ENCODE data around the gene STIMATE. TPM values are rescaled to one million over a fixed set of nuclear protein-coding genes. Genes with fewer than 3 reads are reported as not detected.

Gene STIMATE
- total RNA-seq, 1 donor from 2014 or later = 10.2 TPM

DNA sequence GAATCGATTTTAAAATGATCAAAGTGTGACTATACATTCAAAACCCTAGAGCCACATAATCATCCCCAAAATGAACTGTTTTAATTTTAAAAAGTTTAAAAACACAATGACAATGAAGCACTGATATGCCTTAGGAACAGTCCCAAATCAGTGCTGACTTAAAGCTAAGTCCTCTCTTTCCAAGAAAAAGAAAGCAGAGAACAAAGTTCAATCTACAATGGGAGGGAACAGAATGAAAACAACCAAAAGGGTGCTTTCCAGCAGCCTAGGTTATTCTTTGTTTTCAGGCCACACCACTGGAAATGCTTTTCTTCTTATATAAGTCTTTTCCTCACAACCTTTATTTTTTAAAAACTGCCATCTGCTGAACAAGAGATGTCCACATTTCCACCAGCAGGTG is 7.2 kb upstream of the STIMATE start:
- no peak overlapping the region for H3K9ac ChIP-seq
- peaks cover 10% of the 10 kb centered on the region for H3K36me3 ChIP-seq
- H4K20me1 ChIP-seq (ENCODE audit: low read depth) = no peaks in the 10 kb centered on the region
- H2AFZ ChIP-seq (replicated peaks) = no peak overlapping the region
- no peak overlapping the region for H3K27ac ChIP-seq
- no peak for DNase-seq (ENCODE audit: low spot score)
- no peaks in the 10 kb centered on the region for H3K27me3 ChIP-seq
- H3K9me3 ChIP-seq (ENCODE audit: low read depth) = no peaks in the 10 kb centered on the region
- H3K27ac Mint-ChIP-seq = no peak overlapping the region
- no peaks in the 10 kb centered on the region for H3K9me3 Mint-ChIP-seq
- peaks cover 1% of the 10 kb centered on the region for H3K36me3 Mint-ChIP-seq
- H3K4me3 ChIP-seq = no peak overlapping the region
- H3K27me3 Mint-ChIP-seq (ENCODE audit: insufficient read depth, low read depth) = peaks cover 3% of the 10 kb centered on the region
- no peak overlapping the region for H3K4me3 Mint-ChIP-seq
- no peaks in the 10 kb centered on the region for H3K4me1 ChIP-seq
- H3K79me2 ChIP-seq (ENCODE audit: low read depth) = no peaks in the 10 kb centered on the region
- no peaks in the 10 kb centered on the region for H3K4me1 Mint-ChIP-seq
- no peak overlapping the region for H3K4me2 ChIP-seq
- TF ChIP-seq, protein P1, sequence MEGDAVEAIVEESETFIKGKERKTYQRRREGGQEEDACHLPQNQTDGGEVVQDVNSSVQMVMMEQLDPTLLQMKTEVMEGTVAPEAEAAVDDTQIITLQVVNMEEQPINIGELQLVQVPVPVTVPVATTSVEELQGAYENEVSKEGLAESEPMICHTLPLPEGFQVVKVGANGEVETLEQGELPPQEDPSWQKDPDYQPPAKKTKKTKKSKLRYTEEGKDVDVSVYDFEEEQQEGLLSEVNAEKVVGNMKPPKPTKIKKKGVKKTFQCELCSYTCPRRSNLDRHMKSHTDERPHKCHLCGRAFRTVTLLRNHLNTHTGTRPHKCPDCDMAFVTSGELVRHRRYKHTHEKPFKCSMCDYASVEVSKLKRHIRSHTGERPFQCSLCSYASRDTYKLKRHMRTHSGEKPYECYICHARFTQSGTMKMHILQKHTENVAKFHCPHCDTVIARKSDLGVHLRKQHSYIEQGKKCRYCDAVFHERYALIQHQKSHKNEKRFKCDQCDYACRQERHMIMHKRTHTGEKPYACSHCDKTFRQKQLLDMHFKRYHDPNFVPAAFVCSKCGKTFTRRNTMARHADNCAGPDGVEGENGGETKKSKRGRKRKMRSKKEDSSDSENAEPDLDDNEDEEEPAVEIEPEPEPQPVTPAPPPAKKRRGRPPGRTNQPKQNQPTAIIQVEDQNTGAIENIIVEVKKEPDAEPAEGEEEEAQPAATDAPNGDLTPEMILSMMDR (IDR thresholded peaks at IDR 0.05) = no peak
- TF ChIP-seq EZH2phosphoT487 (IDR thresholded peaks at IDR 0.05) (no peak), EZH2 (IDR thresholded peaks at IDR 0.05) (no peak)
- no peaks in the 10 kb centered on the region for H3F3A ChIP-seq (ENCODE audit: low read depth)

GRCh38 chr3:52904000-52904399 is 6.7 kb upstream of the STIMATE start:
- no peak for TF ChIP-seq EZH2phosphoT487 (IDR thresholded peaks at IDR 0.05)
- TF ChIP-seq, protein P1 (IDR thresholded peaks at IDR 0.05) = no peak
- no peak for TF ChIP-seq EZH2 (IDR thresholded peaks at IDR 0.05)
- Histone ChIP-seq H3K79me2 (ENCODE audit: low read depth) (no peaks in the 10 kb centered on the region), H3K27ac (no peak overlapping the region), H3K27me3 (no peaks in the 10 kb centered on the region), H3F3A (ENCODE audit: low read depth) (no peaks in the 10 kb centered on the region), H2AFZ (replicated peaks) (no peak overlapping the region), H4K20me1 (ENCODE audit: low read depth) (no peaks in the 10 kb centered on the region), H3K4me3 (no peak overlapping the region), H3K4me2 (no peak overlapping the region), H3K9me3 (ENCODE audit: low read depth) (no peaks in the 10 kb centered on the region), H3K9ac (no peak overlapping the region), H3K36me3 (peaks cover 10% of the 10 kb centered on the region), H3K4me1 (no peaks in the 10 kb centered on the region)
- DNase-seq (ENCODE audit: low spot score) = no peak
- H3K4me1 Mint-ChIP-seq = no peaks in the 10 kb centered on the region
- H3K36me3 Mint-ChIP-seq = peaks cover 1% of the 10 kb centered on the region
- peaks cover 3% of the 10 kb centered on the region for H3K27me3 Mint-ChIP-seq (ENCODE audit: insufficient read depth, low read depth)
- no peak overlapping the region for H3K27ac Mint-ChIP-seq
- H3K4me3 Mint-ChIP-seq = no peak overlapping the region
- no peaks in the 10 kb centered on the region for H3K9me3 Mint-ChIP-seq

DNA sequence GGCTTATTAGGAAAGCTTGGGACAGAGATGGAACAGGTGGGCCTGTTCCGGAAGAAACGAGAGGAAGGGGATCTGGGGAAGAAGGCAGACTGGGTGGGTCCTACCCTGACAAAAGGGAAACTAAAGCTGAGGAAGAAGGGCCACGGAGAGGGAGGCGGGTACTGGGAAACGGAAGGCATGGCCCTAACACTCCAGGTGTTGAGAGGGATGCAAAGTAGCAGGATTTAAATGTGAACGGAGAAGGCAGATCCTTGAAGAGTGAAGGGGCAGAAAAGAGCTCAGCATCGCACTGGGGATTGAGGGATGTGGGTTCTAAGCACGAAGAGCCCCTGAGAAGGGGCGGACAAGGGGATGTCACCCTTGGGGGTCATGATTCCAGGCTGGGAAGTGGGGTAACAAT is 735 bp downstream of the STIMATE start:
- peak overlapping the region; percentile 88 for H3K4me3 ChIP-seq
- H3K27me3 ChIP-seq = no peaks in the 10 kb centered on the region
- TF ChIP-seq EZH2phosphoT487 (IDR thresholded peaks at IDR 0.05) (no peak), EZH2 (IDR thresholded peaks at IDR 0.05) (no peak)
- peaks cover 27% of the 10 kb centered on the region for H3K79me2 ChIP-seq (ENCODE audit: low read depth)
- H3K4me1 Mint-ChIP-seq = peaks cover 13% of the 10 kb centered on the region
- no peaks in the 10 kb centered on the region for H3K9me3 ChIP-seq (ENCODE audit: low read depth)
- H3K36me3 Mint-ChIP-seq = peaks cover 3% of the 10 kb centered on the region
- no peak overlapping the region for H3K27ac ChIP-seq
- H3K9me3 Mint-ChIP-seq = no peaks in the 10 kb centered on the region
- H3K27me3 Mint-ChIP-seq (ENCODE audit: insufficient read depth, low read depth) = peaks cover 6% of the 10 kb centered on the region
- peaks cover 12% of the 10 kb centered on the region for H4K20me1 ChIP-seq (ENCODE audit: low read depth)
- H3K4me3 Mint-ChIP-seq = peak overlapping the region; percentile 95
- H3K9ac ChIP-seq = peak overlapping the region; percentile 50
- peak; percentile 40 for DNase-seq (ENCODE audit: low spot score)
- peak overlapping the region; percentile 83 for H2AFZ ChIP-seq (replicated peaks)
- H3K4me2 ChIP-seq = peak overlapping the region; percentile 93
- peaks cover 8% of the 10 kb centered on the region for H3F3A ChIP-seq (ENCODE audit: low read depth)
- no peaks in the 10 kb centered on the region for H3K36me3 ChIP-seq
- peaks cover 6% of the 10 kb centered on the region for H3K4me1 ChIP-seq
- peak overlapping the region; percentile 74 for H3K27ac Mint-ChIP-seq

DNA sequence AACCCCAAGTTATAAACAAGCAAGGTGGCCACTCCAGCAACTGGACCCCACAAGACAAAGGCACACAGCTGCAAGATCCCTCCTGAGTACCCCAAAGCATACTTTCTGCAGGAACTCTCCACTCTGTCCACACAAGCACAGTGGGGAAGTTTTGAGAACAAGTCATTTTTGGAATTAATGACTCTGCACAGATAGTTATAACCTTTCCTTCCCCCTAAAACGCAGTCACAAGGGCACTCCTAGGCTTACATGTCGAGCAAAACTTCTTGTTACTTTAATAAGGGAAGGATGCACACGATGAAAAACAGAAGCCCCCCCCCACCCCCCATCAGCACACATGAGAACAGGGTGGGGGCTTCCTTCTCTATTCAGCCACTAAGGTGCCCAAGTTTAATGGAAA is 1.2 kb downstream of the STIMATE start:
- TF ChIP-seq EZH2phosphoT487 (IDR thresholded peaks at IDR 0.05) = no peak
- TF ChIP-seq EZH2 (IDR thresholded peaks at IDR 0.05) = no peak
- TF ChIP-seq, protein P1 (IDR thresholded peaks at IDR 0.05) = no peak
- Mint-ChIP-seq H3K27ac (no peak overlapping the region), H3K27me3 (ENCODE audit: insufficient read depth, low read depth) (peaks cover 6% of the 10 kb centered on the region), H3K4me1 (peaks cover 13% of the 10 kb centered on the region), H3K36me3 (peaks cover 3% of the 10 kb centered on the region), H3K4me3 (peak overlapping the region; percentile 95), H3K9me3 (no peaks in the 10 kb centered on the region)
- no peaks in the 10 kb centered on the region for H3K36me3 ChIP-seq
- peaks cover 12% of the 10 kb centered on the region for H4K20me1 ChIP-seq (ENCODE audit: low read depth)
- H2AFZ ChIP-seq (replicated peaks) = no peak overlapping the region
- no peak for DNase-seq (ENCODE audit: low spot score)
- H3K9ac ChIP-seq = no peak overlapping the region
- H3K4me2 ChIP-seq = peak overlapping the region; percentile 93
- H3K4me3 ChIP-seq = peak overlapping the region; percentile 88
- peaks cover 6% of the 10 kb centered on the region for H3K4me1 ChIP-seq
- peaks cover 27% of the 10 kb centered on the region for H3K79me2 ChIP-seq (ENCODE audit: low read depth)
- H3K9me3 ChIP-seq (ENCODE audit: low read depth) = no peaks in the 10 kb centered on the region
- H3F3A ChIP-seq (ENCODE audit: low read depth) = peaks cover 8% of the 10 kb centered on the region
- no peak overlapping the region for H3K27ac ChIP-seq
- no peaks in the 10 kb centered on the region for H3K27me3 ChIP-seq

Measured in neural progenitor cell (in vitro differentiated cells).